Activated CD4-positive, alpha-beta T cell treated with anti-CD3 and anti-CD28 coated beads, Interleukin-2, amount 50 U/mL, for 16 hours (primary cell): ENCODE data around the gene TBC1D1.

Experiments
- DNase-seq: peaks from one replicate; pipeline ENCODE4 v3.0.0-alpha.2; 2020

Gene TBC1D1

GRCh38 chr4:38084877-38085711, 194.2 kb downstream of the TBC1D1 start:
- no peak for DNase-seq

- DNase-seq: no peak
Measured at GRCh38 chr4:38085751-38086150, 194.9 kb downstream of the TBC1D1 start.

GRCh38 chr4:38086151-38086848, 195.4 kb downstream of the TBC1D1 start:
- DNase-seq: no peak

- DNase-seq: no peak
Measured at GRCh38 chr4:38086849-38087226, 196.0 kb downstream of the TBC1D1 start.

GRCh38 chr4:38088321-38088720, 197.4 kb downstream of the TBC1D1 start:
- DNase-seq: no peak

GRCh38 chr4:38089961-38090360, 199.1 kb downstream of the TBC1D1 start:
- DNase-seq: no peak

- peak; percentile 57 for DNase-seq
Measured at GRCh38 chr4:38090455-38091246, 199.8 kb downstream of the TBC1D1 start.

GRCh38 chr4:38091636-38092035, 200.8 kb downstream of the TBC1D1 start:
- no peak for DNase-seq

- DNase-seq: no peak
Measured at GRCh38 chr4:38092701-38093100, 201.8 kb downstream of the TBC1D1 start.

- DNase-seq: no peak
Measured at GRCh38 chr4:38094419-38094818, 203.5 kb downstream of the TBC1D1 start.

- DNase-seq: no peak
Measured at GRCh38 chr4:38095691-38096090, 204.8 kb downstream of the TBC1D1 start.

GRCh38 chr4:38097818-38098217, 206.9 kb downstream of the TBC1D1 start:
- DNase-seq: no peak

- DNase-seq: no peak
Measured at GRCh38 chr4:38099020-38099600, 208.2 kb downstream of the TBC1D1 start.

GRCh38 chr4:38099908-38100407, 209.1 kb downstream of the TBC1D1 start:
- DNase-seq: no peak

GRCh38 chr4:38100474-38101255, 209.8 kb downstream of the TBC1D1 start:
- DNase-seq: no peak

- no peak for DNase-seq
Measured at GRCh38 chr4:38101563-38101962, 210.7 kb downstream of the TBC1D1 start.

GRCh38 chr4:38102957-38103588, 212.2 kb downstream of the TBC1D1 start:
- no peak for DNase-seq

GRCh38 chr4:38105475-38106220, 214.8 kb downstream of the TBC1D1 start:
- peak; percentile 32 for DNase-seq

- no peak for DNase-seq
Measured at GRCh38 chr4:38106311-38106710, 215.4 kb downstream of the TBC1D1 start.

- DNase-seq: no peak
Measured at GRCh38 chr4:38106886-38107514, 216.1 kb downstream of the TBC1D1 start.
